HCT116 (cell line): ENCODE data around the gene FOXP1. TPM values are rescaled to one million over a fixed set of nuclear protein-coding genes. Genes with fewer than 3 reads are reported as not detected.

ENCODE experiments used
- ATAC-seq: fragments of 200-7000 bp; cut with Tn5 transposase; 2 replicates; pipeline ENCODE4 v1.9.1; 2020; ENCODE audit warnings: mild to moderate bottlenecking, moderate library complexity
- BruUV-seq: library from RNA; stranded (reverse); fragments of 400-500 nt; replicated peaks from 2 replicates; lab custom pipeline; 2021; lab: Mats Ljungman, UMichigan
- CTCF ChIA-PET: fragments of 300-600 bp; sonication (Branson Sonifier 250); formaldehyde crosslinking; loops from one replicate; lab custom pipeline; 2021; ENCODE audit warnings: antibody characterized with exemption; lab: Charles Lee
- POLR2A ChIA-PET: fragments of 300-600, 350-600 bp; sonication (Branson Sonifier 250); formaldehyde crosslinking; loops from one replicate; lab custom pipeline; 2021; ENCODE audit warnings: antibody characterized with exemption; lab: Charles Lee
- RAD21 ChIA-PET, 2 experiments: fragments of 300-600 bp; sonication (Branson Sonifier 250); formaldehyde crosslinking; loops; one replicate each; lab custom pipeline; 2023; ENCODE audit warnings: low total read pairs in 2 of 2; ENCODE audit not compliant: uncharacterized antibody in 2 of 2, unreplicated experiment in 2 of 2, low non-redundant PET in 1 of 2; lab: Charles Lee
- DNase-seq: peaks from one replicate; pipeline ENCODE4 v3.0.0-alpha.2; 2010; ENCODE audit warnings: low read depth, low spot score
- H2AFZ ChIP-seq: fragments of 200-600 bp; shearing (Covaris generic), sonication (generic); 2 replicates; pipeline ENCODE4 v1.6.1; 2017; ENCODE audit warnings: low read depth, mixed run types, mixed read lengths, antibody characterized with exemption, low read length; ENCODE audit not compliant: poor library complexity, severe bottlenecking
- H3K27ac ChIP-seq: 2 replicates; pipeline ENCODE4 v1.5.1; 2012; ENCODE audit warnings: low read depth, low read length
- H3K27me3 ChIP-seq: fragments of 200-600 bp; sonication (generic); 2 replicates; pipeline ENCODE4 v1.6.1; 2016; ENCODE audit warnings: mixed run types, low read length, mixed read lengths; ENCODE audit not compliant: insufficient read depth
- H3K36me3 ChIP-seq, 2 experiments: fragments of 200-500 bp in 1 of 2; fragments of 200-600 bp in 1 of 2; sonication (Bioruptor generic) in 1 of 2; sonication (generic) in 1 of 2; 2 replicates each; pipeline versions ENCODE4 v1.5.1 to v1.6.1; 2014 to 2016; ENCODE audit warnings: low read length in 2 of 2, inconsistent platforms in 1 of 2, mixed read lengths in 1 of 2, mixed run types in 1 of 2; ENCODE audit not compliant: insufficient read depth in 2 of 2, control insufficient read depth in 1 of 2
- H3K4me1 ChIP-seq, 2 experiments: fragments of 200-600 bp in 1 of 2; sonication (generic) in 1 of 2; 2 replicates each; pipeline versions ENCODE4 v1.5.1 to v1.6.1; 2012 to 2017; ENCODE audit warnings: low read length in 2 of 2, inconsistent platforms in 1 of 2, mild to moderate bottlenecking in 1 of 2, mixed read lengths in 1 of 2, mixed run types in 1 of 2, moderate library complexity in 1 of 2; ENCODE audit not compliant: insufficient read depth in 2 of 2, control insufficient read depth in 1 of 2
- H3K4me2 ChIP-seq: fragments of 200-600 bp; sonication (generic); 2 replicates; pipeline ENCODE4 v1.6.1; 2017; ENCODE audit warnings: mixed run types, low read length, mixed read lengths
- H3K4me3 ChIP-seq, 2 experiments: fragments of 200-600 bp in 1 of 2; sonication (generic) in 1 of 2; replicated peaks in 1 of 2; 2 replicates each; pipeline ENCODE4 v1.5.1; 2011 to 2016; ENCODE audit warnings: low read length in 2 of 2, control low read depth in 1 of 2, low read depth in 1 of 2, mild to moderate bottlenecking in 1 of 2, mixed read lengths in 1 of 2, mixed run types in 1 of 2
- H3K79me2 ChIP-seq: fragments of 200-600 bp; sonication (generic); 2 replicates; pipeline ENCODE4 v1.6.1; 2017; ENCODE audit warnings: mild to moderate bottlenecking, mixed run types, low read length, moderate library complexity, mixed read lengths; ENCODE audit not compliant: insufficient read depth
- H3K9ac ChIP-seq: fragments of 200-600 bp; sonication (generic); 2 replicates; pipeline ENCODE4 v1.6.1; 2016; ENCODE audit warnings: low read length, mixed read lengths
- H3K9me2 ChIP-seq: fragments of 200-600 bp; sonication (generic), shearing (Covaris generic); 2 replicates; pipeline ENCODE4 v1.6.1; 2017; ENCODE audit warnings: mixed run types, mild to moderate bottlenecking, moderate library complexity; ENCODE audit not compliant: insufficient read depth
- H3K9me3 ChIP-seq, 2 experiments: fragments of 200-500 bp in 1 of 2; fragments of 200-600 bp in 1 of 2; sonication (Bioruptor generic) in 1 of 2; sonication (generic) in 1 of 2; 2 replicates each; pipeline ENCODE4 v1.6.1; 2014 to 2017; ENCODE audit warnings: low read length in 2 of 2, mixed read lengths in 2 of 2, inconsistent platforms in 1 of 2, low read depth in 1 of 2, mild to moderate bottlenecking in 1 of 2, mixed run types in 1 of 2, moderate library complexity in 1 of 2; ENCODE audit not compliant: control insufficient read depth in 1 of 2, insufficient read depth in 1 of 2
- H4K20me1 ChIP-seq: fragments of 200-600 bp; sonication (generic), shearing (Covaris generic); 2 replicates; pipeline ENCODE4 v1.6.1; 2017; ENCODE audit warnings: mixed run types, mild to moderate bottlenecking, moderate library complexity; ENCODE audit not compliant: insufficient read depth
- CBX3 ChIP-seq: IDR thresholded peaks from 2 replicates; pipeline ENCODE4 v1.6.1; 2012; ENCODE audit warnings: low read depth
- EGR1 ChIP-seq: IDR thresholded peaks from 2 replicates; pipeline ENCODE4 v1.6.1; 2012; ENCODE audit warnings: low read depth
- ELF1 ChIP-seq: IDR thresholded peaks from 2 replicates; pipeline ENCODE4 v1.6.1; 2012; ENCODE audit warnings: low read depth, borderline replicate concordance
- EZH2 ChIP-seq: fragments of 200-600 bp; sonication (generic); IDR thresholded peaks from 2 replicates; pipeline ENCODE4 v1.6.1; 2017; ENCODE audit warnings: antibody characterized with exemption, mixed run types
- EZH2phosphoT487 ChIP-seq: fragments of 200-600 bp; IDR thresholded peaks from 2 replicates; pipeline ENCODE4 v1.6.1; 2018; ENCODE audit warnings: antibody characterized with exemption, borderline replicate concordance
- FOSL1 ChIP-seq: IDR thresholded peaks from 2 replicates; pipeline ENCODE4 v1.6.1; 2012; ENCODE audit warnings: low read depth
- JUND ChIP-seq: IDR thresholded peaks from 2 replicates; pipeline ENCODE4 v1.6.1; 2012
- POLR2A ChIP-seq: IDR thresholded peaks from 2 replicates; pipeline ENCODE4 v1.7.0; 2011; ENCODE audit warnings: borderline replicate concordance; ENCODE audit not compliant: insufficient read depth, insufficient read length; ENCODE audit errors: extremely low read depth
- RAD21 ChIP-seq: IDR thresholded peaks from 2 replicates; pipeline ENCODE4 v1.6.1; 2012; ENCODE audit warnings: low read depth, mild to moderate bottlenecking
- REST ChIP-seq: IDR thresholded peaks from 2 replicates; pipeline ENCODE4 v1.6.1; 2012; ENCODE audit warnings: low read depth
- SIN3A ChIP-seq: IDR thresholded peaks from 2 replicates; pipeline ENCODE4 v1.6.1; 2012; ENCODE audit warnings: low read depth
- SP1 ChIP-seq: IDR thresholded peaks from 2 replicates; pipeline ENCODE4 v1.6.1; 2012; ENCODE audit warnings: low read depth
- SRF ChIP-seq: IDR thresholded peaks from 2 replicates; pipeline ENCODE4 v1.6.1; 2012; ENCODE audit warnings: low read depth
- YY1 ChIP-seq: IDR thresholded peaks from 2 replicates; pipeline ENCODE4 v1.6.1; 2011; ENCODE audit warnings: low read length, low read depth, moderate library complexity, mild to moderate bottlenecking; ENCODE audit not compliant: insufficient replicate concordance; ENCODE audit errors: extremely low read depth
- ZBTB33 ChIP-seq: IDR thresholded peaks from 2 replicates; pipeline ENCODE4 v1.6.1; 2011; ENCODE audit warnings: mild to moderate bottlenecking, low read length, moderate library complexity; ENCODE audit not compliant: insufficient replicate concordance; ENCODE audit errors: extremely low read depth
- ZNF274 ChIP-seq: fragments of 200-500 bp; sonication (Bioruptor generic); IDR thresholded peaks from 2 replicates; pipeline ENCODE4 v1.6.1; 2014; ENCODE audit warnings: mild to moderate bottlenecking, low read depth, low read length, inconsistent platforms
- intact Hi-C: fragments of 100-400 bp; cut with micrococcal nuclease; formaldehyde crosslinking; loops from 2 replicates; pipeline ENCODE4 v1.10.0; 2022
- total RNA-seq: library from RNA; stranded (reverse); gene quantifications from one replicate; pipeline ENCODE4 v1.2.1, GENCODE V29; 2021; ENCODE audit not compliant: unreplicated experiment
- TF ChIP-seq, protein P1 (sequence below), 3 experiments: fragments of 200-600 bp in 1 of 3; sonication (generic) in 1 of 3; IDR thresholded peaks in 2 of 3; conservative IDR thresholded peaks in 1 of 3; 2 replicates each; pipeline ENCODE4 v1.5.1; 2012 to 2017; ENCODE audit warnings: low read depth in 2 of 3, low read length in 2 of 3, antibody characterized with exemption in 1 of 3, borderline replicate concordance in 1 of 3, control low read depth in 1 of 3, mild to moderate bottlenecking in 1 of 3, mixed read lengths in 1 of 3, mixed run types in 1 of 3, moderate library complexity in 1 of 3; ENCODE audit not compliant: insufficient read depth in 1 of 3

The FOXP1 gene
- total RNA-seq, 1 experiment from 2014 or later, result 11.4 TPM

DNA sequence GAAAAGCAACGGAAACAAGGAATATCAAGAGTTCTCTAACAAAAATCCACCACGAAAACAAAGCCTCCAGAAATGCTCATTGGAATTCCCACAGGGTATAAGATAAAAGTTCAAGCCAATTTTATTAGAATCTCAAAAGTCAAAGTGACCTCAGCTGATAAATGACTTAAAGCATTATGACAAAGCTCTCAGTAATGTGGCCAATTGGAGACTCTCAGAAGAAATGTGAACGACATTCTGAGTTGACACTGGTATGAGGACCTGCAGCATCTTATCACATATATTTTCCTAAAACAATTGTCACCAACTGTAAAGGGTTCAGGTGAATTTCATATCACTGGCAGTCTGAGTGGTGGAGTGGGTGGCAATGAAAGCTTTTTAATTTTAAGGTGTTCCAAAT is 199.1 kb downstream of the FOXP1 start:
- Histone ChIP-seq H3K9me2 (no peaks in the 10 kb centered on the region), H2AFZ (no peak overlapping the region), H3K9ac (no peak overlapping the region), H3K36me3 (no peaks in the 10 kb centered on the region), H3K9me3 (no peaks in the 10 kb centered on the region), H4K20me1 (no peaks in the 10 kb centered on the region), H3K27ac (no peak overlapping the region), H3K4me3 (no peak overlapping the region), H3K4me1 (no peaks in the 10 kb centered on the region), H3K79me2 (no peaks in the 10 kb centered on the region)
- intact Hi-C loops, result no loop called here
- ChIA-PET CTCF (interaction anchor here (0.6 kb wide), 1 partner anchor 34 kb away, joined by 4 read pairs; no protein-coding TSS in a partner anchor), RAD21 (no interaction called here), POLR2A (no interaction called here)
- DNase-seq (no peak), ATAC-seq (no peak)
- BruUV-seq, result no TSS peak
- TF ChIP-seq EGR1 (no peak), ZNF274 (no peak), CBX3 (no peak), SIN3A (no peak), EZH2 (no peak), JUND (no peak), SRF (no peak), RAD21 (no peak), SP1 (no peak), REST (no peak), YY1 (no peak), ELF1 (no peak), ZBTB33 (no peak), EZH2phosphoT487 (no peak), FOSL1 (no peak), POLR2A (no peak)
- TF ChIP-seq, protein P1, sequence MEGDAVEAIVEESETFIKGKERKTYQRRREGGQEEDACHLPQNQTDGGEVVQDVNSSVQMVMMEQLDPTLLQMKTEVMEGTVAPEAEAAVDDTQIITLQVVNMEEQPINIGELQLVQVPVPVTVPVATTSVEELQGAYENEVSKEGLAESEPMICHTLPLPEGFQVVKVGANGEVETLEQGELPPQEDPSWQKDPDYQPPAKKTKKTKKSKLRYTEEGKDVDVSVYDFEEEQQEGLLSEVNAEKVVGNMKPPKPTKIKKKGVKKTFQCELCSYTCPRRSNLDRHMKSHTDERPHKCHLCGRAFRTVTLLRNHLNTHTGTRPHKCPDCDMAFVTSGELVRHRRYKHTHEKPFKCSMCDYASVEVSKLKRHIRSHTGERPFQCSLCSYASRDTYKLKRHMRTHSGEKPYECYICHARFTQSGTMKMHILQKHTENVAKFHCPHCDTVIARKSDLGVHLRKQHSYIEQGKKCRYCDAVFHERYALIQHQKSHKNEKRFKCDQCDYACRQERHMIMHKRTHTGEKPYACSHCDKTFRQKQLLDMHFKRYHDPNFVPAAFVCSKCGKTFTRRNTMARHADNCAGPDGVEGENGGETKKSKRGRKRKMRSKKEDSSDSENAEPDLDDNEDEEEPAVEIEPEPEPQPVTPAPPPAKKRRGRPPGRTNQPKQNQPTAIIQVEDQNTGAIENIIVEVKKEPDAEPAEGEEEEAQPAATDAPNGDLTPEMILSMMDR (IDR thresholded peaks at IDR 0.05 in 2 of 3, conservative IDR thresholded peaks at IDR 0.05 in 1 of 3; ENCODE audit: borderline replicate concordance in 1 of 3, insufficient read depth in 1 of 3, low read depth in 2 of 3, low read length in 2 of 3), result no peak
- TF ChIP-seq, all 23 proteins: peak for 0
- Histone ChIP-seq H3K4me2 (no peak overlapping the region), H3K27me3 (no peaks in the 10 kb centered on the region)
